HG02840 (cell line): ENCODE data around the gene STX7.

ENCODE experiments used
- ATAC-seq: cut with Tn5 transposase; IDR thresholded peaks from one replicate; pipeline ENCODE4 v1.9.1; 2021; ENCODE audit warnings: mild to moderate bottlenecking, moderate library complexity, moderate number of reproducible peaks; ENCODE audit not compliant: unreplicated experiment, low FRiP score

The STX7 gene

GRCh38 chr6:132506869-132507808 lies 5.8 kb downstream of the STX7 start:
- ATAC-seq = no peak

- ATAC-seq = no peak
Measured at GRCh38 chr6:132506461-132506860, 6.5 kb downstream of the STX7 start.

- no peak for ATAC-seq
Measured at GRCh38 chr6:132505158-132505557, 7.8 kb downstream of the STX7 start.

- ATAC-seq = no peak
Measured at GRCh38 chr6:132504757-132505156, 8.2 kb downstream of the STX7 start.

GRCh38 chr6:132499757-132500156 lies 13.2 kb downstream of the STX7 start:
- ATAC-seq = no peak

GRCh38 chr6:132498638-132499037 lies 14.3 kb downstream of the STX7 start:
- peak; percentile 53 for ATAC-seq

GRCh38 chr6:132496519-132497180 lies 16.3 kb downstream of the STX7 start:
- ATAC-seq = no peak

GRCh38 chr6:132495604-132496079 lies 17.3 kb downstream of the STX7 start:
- peak; percentile 44 for ATAC-seq

GRCh38 chr6:132494954-132495353 lies 18.0 kb downstream of the STX7 start:
- no peak for ATAC-seq

- no peak for ATAC-seq
Measured at GRCh38 chr6:132491881-132492280, 21.0 kb downstream of the STX7 start.

GRCh38 chr6:132491303-132491702 lies 21.6 kb downstream of the STX7 start:
- no peak for ATAC-seq

GRCh38 chr6:132490478-132491204 lies 22.3 kb downstream of the STX7 start:
- ATAC-seq = peak; percentile 43

- ATAC-seq = peak; percentile 28
Measured at GRCh38 chr6:132490024-132490423, 22.9 kb downstream of the STX7 start.

GRCh38 chr6:132489376-132489775 lies 23.5 kb downstream of the STX7 start:
- no peak for ATAC-seq

- no peak for ATAC-seq
Measured at GRCh38 chr6:132487762-132488161, 25.2 kb downstream of the STX7 start.

- ATAC-seq = no peak
Measured at GRCh38 chr6:132484680-132485018, 28.3 kb downstream of the STX7 start.

GRCh38 chr6:132483779-132484679 lies 28.9 kb downstream of the STX7 start:
- peak; percentile 56 for ATAC-seq

- no peak for ATAC-seq
Measured at GRCh38 chr6:132482581-132482980, 30.3 kb downstream of the STX7 start.

GRCh38 chr6:132481189-132481588 lies 31.7 kb downstream of the STX7 start:
- no peak for ATAC-seq

- ATAC-seq = no peak
Measured at GRCh38 chr6:132479131-132479530, 33.8 kb downstream of the STX7 start.
